Epidermal melanocyte (primary cell): ENCODE measurements around the gene HEATR5A.

ENCODE experiments used
- DNase-seq: peaks from one replicate; pipeline ENCODE4 v3.0.0; 2011; ENCODE audit warnings: low spot score; ENCODE audit not compliant: insufficient read length

Gene HEATR5A

DNA sequence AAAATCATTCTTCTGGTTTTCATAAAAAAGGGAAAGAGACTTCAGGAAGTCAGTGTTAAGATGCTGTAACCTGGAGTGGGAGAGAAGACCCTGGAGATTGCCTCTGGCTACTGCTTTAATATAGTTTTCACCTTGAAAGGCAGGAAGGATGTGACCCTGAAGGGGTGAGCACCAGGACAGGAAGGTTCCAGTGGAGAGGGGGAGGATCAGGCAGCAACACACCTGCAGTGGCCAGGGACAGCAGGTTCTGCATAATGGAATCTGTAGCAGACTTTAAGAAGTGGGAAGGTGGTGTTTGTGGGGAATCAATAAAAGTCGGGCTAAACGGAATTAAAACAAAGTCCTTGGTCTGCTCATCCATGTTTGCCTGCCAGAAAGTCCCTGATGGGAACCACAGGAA lies 6.3 kb upstream of the HEATR5A start:
- no peak for DNase-seq

DNA sequence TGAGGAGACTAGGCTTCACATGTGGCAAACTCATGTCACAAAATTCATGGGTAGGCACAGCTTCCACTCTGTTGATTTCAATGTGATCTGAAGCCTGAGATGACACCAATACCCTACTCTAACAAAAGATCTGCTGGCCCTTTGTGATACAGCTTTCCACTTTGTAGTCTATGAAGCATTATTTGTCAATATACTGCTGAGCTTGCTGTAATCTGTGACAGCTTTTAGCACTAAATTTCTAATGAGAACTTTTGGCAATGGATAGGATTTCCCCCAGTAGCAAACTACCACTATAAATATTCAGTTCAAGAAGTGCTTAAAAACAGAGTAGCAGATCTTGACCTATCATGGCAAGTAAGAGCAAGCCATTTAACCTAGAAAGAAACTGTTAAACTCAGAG lies 5.6 kb upstream of the HEATR5A start:
- no peak for DNase-seq

DNA sequence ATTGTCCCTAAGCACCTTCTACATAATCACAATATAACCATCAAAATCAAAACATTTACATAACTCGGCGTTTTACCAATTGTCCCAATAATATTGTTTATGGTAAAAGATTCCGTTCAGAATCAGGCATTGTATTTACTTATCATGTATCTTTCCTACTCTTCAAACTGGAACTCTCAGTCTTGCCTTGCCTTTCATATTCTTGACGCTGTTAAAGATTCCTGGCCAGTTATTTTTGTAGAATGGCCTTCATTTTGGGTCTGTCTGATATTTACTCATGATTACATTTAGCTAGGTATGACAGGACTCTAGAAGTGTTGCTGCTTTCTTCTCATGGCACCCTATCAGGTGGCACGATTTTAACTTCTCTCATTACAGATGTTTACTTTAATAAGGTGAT lies 850 bp upstream of the HEATR5A start:
- no peak for DNase-seq

DNA sequence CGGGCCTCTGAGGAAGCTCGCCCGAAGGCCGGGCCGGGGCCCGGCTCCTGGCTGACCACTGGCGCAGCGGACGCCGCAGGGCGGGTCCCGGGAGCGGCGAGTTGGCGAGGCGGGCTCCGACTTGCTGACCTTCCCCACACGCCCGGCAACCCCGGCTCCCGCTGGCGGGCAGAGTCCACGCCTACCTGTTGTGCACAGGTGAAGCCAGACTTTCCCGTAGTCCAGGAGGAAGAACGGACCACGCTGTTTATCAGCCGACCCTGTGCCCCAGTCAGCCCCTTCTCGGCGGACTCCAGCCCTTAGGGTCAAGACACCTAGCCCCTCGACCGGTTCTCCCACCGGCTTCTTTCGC lies 407 bp downstream of the HEATR5A start:
- DNase-seq, result no peak

DNA sequence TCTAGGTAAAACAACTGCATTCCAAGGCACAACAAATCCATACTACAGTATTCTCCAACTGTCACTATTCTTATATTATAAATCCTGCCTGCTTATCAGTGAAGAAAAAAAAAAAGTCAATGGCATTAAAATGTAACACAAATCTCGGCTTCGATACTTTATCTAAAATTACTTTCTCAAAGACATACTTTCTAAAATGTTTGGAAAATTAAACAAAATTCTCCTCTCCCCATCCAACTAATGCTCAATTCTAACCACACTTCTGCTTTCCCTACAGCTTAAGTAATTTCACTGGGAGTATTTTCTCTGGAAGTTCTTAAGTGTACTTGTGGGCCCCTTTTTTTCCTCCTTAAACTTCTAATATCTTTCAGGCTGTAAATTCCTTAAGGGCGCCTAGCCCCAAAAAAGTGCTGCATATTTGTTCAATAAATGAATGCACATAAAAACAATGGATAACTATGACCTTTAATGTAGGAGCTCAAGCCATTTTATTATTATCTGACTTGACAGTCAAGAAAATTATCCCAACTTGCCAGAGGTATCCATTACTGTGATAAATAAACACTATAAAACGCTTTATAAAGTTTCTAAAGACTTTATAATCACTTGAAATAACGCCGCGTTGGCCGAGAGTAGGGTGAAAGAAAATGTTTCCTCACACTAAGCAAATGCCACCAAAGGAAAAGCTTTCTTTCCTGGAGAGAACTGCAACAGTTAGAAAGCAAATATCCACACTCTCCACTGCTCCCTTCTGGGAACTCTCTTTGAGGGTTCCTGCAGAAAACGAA lies 977 bp downstream of the HEATR5A start:
- no peak for DNase-seq

DNA sequence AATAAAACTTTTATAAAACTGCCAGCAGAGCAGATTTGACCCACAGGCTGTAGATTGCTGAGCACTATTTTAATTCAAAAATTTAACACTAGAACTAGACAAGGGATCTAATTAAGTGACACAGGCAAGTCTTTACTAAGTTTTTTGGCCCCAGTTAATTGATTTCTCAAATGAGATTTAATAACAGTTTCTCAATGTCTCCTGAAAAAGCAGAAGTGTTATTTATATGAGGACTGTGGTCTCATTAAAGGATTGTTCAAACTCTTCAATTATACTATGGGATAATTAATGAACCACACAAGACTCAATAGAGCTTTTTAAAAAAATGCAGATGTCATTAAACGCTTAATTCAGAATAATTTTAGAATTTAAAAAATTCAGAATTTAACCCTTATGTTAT lies 1.9 kb downstream of the HEATR5A start:
- no peak for DNase-seq

DNA sequence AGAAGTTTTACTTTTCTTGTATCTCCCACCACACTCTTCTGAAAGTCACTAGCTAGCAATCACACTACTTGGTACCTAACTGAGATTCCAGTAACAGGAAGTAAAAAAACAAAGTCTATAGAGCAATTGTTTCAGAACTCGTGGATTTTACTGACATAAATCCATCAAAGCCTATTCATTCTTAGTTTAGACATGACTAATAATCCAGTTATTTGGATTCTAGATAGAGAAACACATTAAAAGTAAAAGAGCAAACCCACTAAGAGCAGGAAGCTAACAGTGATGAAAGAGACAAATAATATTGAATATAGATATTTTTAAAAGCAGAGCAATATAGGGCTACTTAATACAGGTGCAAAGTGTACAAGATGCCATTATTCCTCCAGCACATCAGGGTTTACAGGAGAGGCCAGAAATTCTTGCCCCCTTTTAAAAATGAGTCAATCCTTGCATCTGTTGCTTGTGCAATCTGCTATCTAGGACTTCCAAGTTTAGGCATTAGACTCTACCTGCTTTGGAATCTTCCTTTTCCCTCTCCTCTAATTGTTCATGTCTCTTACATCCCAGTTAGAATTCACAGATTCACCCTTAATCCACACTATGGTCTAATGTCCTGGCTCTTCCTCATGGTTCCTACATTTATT lies 6.0 kb downstream of the HEATR5A start:
- no peak for DNase-seq

DNA sequence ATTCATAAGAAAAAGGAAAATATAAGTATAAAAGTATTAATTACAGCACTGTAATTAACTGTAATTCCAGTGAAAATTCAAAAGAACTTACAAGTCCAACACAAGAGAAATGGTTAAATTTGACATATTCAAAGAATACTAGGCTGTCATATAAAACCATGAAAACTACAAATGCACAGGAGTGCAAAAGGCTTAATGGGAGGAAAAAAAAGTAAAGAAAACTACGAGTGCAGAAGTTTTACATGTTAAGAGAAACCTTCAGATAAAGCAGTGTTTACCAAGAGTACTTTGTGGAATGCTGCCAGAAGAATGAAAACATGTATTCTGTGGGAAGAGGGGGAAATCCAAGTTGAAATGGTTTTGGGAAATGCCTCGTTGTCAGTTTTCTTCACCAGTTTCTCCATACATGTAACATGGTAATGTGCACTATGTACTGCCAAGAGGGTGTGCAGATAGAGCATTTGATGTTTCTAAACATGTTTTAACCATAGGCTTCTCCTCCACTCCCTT lies 9.1 kb downstream of the HEATR5A start:
- no peak for DNase-seq

DNA sequence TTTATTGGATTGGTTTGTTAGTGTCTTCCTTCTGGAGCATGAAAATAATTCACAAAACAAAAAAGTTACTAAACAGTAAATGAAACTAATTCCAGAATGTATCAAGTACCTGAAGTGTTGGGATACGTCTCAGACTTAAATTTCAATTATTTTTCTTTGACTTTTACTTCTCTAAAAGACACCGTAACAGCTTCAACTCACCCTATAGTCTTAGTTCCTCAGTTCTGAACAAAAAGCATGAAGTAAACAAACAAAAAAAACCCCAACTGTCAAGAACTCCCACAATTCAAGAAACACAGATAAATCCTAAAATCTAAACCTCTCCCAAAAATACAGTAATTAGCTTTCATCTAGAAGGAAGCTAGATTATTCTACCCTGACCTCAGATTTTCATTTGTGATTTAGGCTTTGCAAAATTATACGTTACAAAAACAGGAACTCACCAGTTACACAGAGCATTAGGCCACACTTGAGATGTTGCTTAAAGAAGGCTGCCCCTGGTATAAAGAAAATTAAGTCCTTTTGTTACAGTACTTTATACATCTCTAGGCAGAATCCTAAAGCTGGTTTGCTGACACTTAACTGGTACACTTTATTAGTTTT lies 10.2 kb downstream of the HEATR5A start:
- no peak for DNase-seq

DNA sequence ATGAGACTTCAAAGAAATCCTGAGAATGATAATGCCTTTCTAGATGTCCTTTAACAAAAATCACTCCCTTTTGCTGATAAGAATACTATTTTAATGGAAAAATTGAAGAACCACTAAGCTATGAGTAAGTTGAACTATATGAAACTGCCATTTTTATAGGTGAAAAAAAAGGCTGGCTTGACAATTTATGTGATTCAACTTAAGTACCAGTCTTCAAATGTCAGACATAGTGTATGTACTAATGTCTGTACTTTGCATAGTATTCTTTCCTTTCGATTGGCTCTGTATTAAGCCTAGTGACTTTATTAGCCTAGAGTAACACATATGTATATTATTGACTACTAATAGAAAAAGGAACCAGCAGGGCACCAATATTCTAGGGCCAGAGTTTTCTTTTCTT lies 11.9 kb downstream of the HEATR5A start:
- DNase-seq, result no peak

DNA sequence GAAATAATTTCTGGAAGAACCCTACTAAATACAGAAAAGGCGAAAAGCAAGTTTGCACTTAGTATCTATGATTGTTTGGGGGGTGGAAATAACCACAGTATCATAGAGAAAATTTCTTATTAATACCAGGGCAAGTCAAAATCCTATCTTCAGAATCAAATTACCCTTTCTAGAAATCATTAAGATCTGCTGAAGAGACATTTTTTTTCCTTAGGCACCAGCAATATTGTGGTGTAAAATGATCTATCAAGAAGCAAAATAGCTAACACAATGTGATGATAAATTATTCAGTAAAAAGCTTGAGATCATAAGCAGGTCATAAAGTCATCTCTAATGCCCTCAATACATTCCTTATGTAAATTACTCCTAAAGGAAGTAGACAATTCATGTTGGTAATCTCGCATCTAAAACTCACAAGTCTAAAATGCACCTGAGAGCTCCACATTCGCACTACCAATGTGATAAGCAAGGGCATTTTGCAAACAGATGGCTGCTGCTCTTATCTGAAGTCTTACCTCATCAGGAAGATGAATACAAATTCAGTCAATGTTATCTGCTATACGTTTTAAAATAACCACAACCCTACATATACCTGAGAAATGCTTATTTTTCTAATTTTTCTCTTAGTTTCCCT lies 14.6 kb downstream of the HEATR5A start:
- no peak for DNase-seq

DNA sequence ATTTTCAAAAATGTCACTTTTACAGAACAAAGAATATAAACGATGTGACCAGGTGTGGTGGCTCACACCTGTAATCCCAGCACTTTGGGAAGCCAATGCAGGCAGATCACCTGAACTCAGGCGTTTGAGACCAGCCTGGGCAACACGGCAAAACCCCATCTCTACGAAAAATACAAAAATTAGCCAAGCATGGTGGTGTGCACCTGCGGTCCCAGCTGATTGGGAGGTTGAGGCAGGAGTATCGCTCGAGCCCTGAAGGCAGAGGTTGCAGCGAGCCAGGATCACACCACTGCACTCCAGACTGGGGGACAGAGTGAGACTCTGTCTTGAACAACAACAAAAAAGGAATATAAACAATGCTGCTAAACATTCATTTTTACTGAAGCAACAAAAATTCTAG lies 15.2 kb downstream of the HEATR5A start:
- no peak for DNase-seq

DNA sequence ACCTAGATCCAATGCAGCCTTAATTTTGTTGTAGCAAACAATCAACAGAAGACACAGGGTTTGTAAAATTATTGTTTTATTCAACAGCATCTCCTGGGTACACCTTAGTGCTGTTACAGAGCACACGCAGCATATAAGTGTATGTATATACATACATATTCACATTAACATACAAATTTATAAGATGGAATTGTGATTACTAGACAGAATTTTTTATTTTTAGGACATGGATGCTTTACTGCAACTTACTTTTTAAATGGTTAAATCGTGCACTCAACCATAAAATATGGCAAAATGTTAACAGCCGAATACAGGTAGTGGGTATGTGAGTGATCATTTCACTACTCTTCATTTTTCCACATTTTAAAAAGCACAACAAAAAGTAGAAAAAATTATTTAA lies 16.6 kb downstream of the HEATR5A start:
- no peak for DNase-seq

DNA sequence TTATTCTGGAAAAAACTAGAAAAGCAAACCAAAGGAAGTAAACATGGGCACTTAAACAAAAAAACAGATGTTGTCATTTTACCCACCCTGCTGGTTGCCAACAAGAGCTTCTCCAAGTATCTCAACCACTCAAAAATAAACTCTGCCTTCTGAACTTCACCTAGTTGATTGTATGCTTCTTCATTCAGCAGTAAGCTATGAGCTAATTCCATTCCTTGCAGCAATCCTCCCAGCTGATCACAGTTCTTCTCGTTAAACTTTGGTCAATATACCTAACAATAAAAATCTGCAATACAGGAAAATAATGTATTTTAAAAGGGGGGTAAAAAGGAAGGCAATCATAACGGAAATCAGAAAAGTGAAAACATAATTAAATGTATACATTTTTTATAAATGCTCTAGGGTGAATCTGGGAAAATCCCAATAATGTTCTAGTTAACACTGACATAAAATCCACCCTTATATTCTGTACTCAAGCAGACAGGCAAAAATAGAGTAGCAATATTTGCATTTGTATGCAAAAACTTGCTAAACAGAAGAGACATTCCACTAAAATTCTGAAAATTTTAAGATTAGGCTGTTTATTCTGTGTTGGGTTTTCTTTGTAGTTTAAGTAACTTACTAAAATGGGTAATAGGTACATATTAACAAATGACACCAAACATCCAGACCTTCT lies 17.4 kb downstream of the HEATR5A start:
- no peak for DNase-seq

DNA sequence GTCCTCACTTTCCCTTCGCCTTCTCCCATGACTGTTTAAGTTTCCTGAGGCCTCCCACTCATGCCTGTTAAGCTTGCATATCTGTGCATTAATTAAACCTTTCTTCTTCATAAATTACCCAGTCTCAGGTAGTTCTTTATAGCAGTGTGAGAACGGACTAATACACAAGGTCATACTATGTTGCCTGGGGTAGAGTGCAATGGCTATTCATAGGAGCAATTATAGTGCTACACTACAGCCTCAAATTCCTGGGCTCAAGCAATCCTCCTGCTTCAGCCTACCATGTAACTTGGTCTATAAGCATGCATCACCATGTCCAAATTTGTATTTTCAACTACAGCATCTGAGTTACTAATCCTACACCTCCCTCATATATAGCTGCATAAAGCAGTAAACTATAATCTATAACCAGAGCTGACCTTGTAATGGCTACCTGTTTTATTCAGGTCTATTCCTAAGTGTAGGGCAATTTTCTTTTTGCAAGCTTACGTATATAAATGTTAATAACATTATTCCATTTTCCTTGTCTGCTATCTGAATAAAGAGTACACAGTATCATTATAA lies 18.9 kb downstream of the HEATR5A start:
- DNase-seq, result no peak

DNA sequence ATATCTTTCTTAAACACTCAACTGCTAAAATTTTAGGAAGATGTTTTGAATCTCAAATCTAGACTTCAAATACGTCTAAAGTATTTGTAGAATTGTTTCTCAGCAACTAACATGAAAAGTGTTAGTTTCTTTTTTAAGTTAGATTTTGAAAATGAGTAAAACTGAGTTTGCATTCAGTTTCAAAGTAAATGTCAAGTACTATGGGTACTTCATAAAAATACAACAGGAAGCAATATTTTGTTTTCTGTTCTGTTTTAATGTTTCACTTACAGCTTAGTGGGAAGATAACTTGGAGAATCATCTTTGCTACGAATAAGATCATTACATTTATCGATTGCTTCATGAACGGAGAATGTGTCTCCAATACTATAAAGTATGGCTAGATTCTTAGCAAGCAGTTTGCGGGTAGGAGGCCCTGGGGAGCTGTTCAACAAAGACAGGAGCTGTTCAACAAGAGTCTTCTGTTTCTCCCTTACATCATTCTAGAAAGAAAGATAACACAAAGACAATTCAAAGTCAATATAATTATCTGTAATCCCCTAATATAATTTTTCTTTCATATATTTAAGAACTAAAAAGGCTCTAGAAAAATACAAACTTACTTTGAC lies 20.2 kb downstream of the HEATR5A start:
- no peak for DNase-seq

DNA sequence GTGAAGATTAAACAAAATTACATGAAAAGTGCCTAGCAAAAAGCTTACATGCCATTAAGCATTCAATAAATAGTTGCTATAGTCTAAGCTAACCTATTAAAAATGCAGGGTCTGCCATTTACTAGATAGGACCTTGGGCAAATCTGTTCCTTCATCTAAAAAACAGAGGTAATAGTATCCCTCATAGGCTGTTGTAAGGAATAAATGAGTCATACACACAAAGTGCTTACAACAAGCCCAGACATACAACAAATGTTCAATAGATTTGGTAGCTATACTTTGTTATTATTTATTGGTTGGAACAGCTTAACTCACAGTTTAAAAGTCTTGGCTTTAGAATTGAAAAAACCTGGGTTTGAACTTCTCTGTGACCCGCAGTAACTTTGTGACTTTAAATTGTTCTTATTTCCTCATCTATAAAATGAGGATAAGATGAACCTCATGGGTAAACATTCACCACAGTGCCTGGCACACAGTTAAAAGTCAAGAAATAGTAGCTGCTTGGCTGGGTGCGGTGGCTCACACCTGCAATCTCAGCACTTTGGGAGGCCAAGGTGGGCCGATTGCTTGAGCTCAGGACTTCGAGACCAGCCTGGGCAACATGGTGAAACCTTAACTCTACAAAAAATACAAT lies 24.7 kb downstream of the HEATR5A start:
- DNase-seq, result no peak

DNA sequence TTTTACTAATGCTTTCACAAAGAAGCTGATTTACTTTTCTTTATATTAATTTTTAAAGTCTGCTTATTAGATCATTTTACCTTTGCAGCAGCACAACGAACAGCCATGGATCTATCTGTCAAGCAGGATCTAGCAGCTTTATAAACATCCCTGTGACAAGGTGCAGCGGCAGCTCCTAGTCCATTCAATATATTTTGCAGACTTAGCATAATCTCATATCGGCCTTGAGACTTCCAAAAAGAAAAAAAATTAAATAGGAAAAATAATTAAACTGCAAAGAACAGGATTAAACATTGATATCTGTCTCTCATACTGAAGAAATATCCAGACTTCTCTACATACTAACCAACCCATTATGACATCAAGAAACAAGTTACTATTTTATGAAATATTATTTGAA lies 25.2 kb downstream of the HEATR5A start:
- no peak for DNase-seq

DNA sequence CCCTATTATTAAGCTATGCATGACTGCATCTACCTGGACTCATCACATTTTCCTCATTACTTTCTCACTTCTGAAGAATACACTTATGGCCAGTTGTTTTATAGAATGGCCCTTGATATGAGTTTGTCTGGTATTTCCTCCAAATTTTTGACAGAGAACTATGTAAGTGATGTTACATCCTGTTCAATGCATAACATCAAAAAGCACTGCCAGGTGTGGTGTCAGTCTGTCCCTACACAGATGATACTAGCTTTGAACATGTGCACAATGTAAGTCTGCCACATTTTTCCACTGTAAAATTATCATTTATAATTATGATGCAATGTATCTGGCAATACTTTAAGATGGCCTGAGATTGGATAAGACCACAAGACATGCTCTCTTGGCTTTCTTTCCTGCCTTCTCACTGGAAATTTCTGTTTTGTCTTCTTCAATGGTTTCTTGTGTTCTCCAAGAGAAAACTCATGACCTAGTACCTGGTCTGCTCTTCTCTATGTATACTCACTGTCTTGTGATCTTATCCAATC lies 28.3 kb downstream of the HEATR5A start:
- no peak for DNase-seq

DNA sequence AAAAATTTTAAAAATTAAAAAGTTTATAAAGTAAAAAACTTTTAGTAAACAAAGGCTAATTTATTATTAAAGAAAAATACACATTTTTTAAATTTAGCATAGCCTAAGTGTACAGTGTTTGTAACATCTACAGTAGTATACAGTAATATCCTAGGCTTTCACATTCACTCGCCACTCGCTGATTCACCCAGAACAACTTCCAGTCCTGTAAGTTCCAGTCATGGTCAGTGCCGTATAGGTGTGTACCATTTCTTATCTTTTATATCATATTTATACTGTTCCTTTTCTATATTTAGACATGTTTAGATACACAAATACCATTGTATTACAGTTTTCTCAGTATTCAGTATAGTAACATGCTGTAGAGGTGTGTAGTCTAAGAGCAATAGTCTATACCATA lies 28.9 kb downstream of the HEATR5A start:
- no peak for DNase-seq
